Hindlimb muscle (tissue), 1 donor: ENCODE results near the gene DDA1. TPM values are rescaled to one million over a fixed set of nuclear protein-coding genes. Genes with fewer than 3 reads are reported as not detected.
"Not testable (repeated sequence)": the region's sequence is repeated elsewhere in the genome, so short reads cannot be mapped to it uniquely, and the experiment has no call there.

Experiments
- DNase-seq: peaks from one replicate; pipeline ENCODE4 v3.0.0-alpha.2; 2013
- polyA plus RNA-seq: library from polyadenylated mRNA; unstranded; fragments of 120-200 nt; gene quantifications from one replicate; pipeline ENCODE4 v1.2.1, GENCODE V29; 2013; ENCODE audit not compliant: insufficient read length

Gene DDA1
- polyA plus RNA-seq, 1 donor: 37.7 TPM

GRCh38 chr19:17289489-17289888 is 19.9 kb upstream of the DDA1 start:
- DNase-seq: no peak

GRCh38 chr19:17292301-17293074 is 16.9 kb upstream of the DDA1 start:
- peak; percentile 78 for DNase-seq

GRCh38 chr19:17293605-17294004 is 15.8 kb upstream of the DDA1 start:
- DNase-seq: no peak

- DNase-seq: no peak
Observed at GRCh38 chr19:17294051-17294891, 15.1 kb upstream of the DDA1 start.

GRCh38 chr19:17295551-17295950 is 13.8 kb upstream of the DDA1 start:
- DNase-seq: not testable (repeated sequence)

GRCh38 chr19:17296273-17296672 is 13.1 kb upstream of the DDA1 start:
- no peak for DNase-seq

GRCh38 chr19:17296976-17297375 is 12.4 kb upstream of the DDA1 start:
- DNase-seq: no peak

GRCh38 chr19:17300992-17301619 is 8.3 kb upstream of the DDA1 start:
- no peak for DNase-seq

- DNase-seq: no peak
Observed at GRCh38 chr19:17302391-17303166, 6.8 kb upstream of the DDA1 start.

GRCh38 chr19:17303167-17303939 is 6.0 kb upstream of the DDA1 start, which contains the start of gene ABHD8:
ABHD8 (minus strand) TSS chr19:17303425; CDS start chr19:17301616, 1,809 bp downstream.
- peak; percentile 95 for DNase-seq

- DNase-seq: no peak
Observed at GRCh38 chr19:17303940-17304267, 5.5 kb upstream of the DDA1 start.

- DNase-seq: no peak
Observed at GRCh38 chr19:17304386-17305215, 4.8 kb upstream of the DDA1 start.

GRCh38 chr19:17305216-17305516 is 4.2 kb upstream of the DDA1 start:
- no peak for DNase-seq

GRCh38 chr19:17305517-17306284 is 3.7 kb upstream of the DDA1 start, which contains the start of gene MRPL34:
MRPL34 (plus strand) TSS chr19:17305872; CDS start chr19:17305893, 21 bp downstream.
- peak; percentile 93 for DNase-seq

- no peak for DNase-seq
Observed at GRCh38 chr19:17306285-17306714, 3.1 kb upstream of the DDA1 start.

- DNase-seq: no peak
Observed at GRCh38 chr19:17307876-17308377, 1.4 kb upstream of the DDA1 start.

GRCh38 chr19:17309965-17310461 is 650 bp downstream of the DDA1 start:
- no peak for DNase-seq

GRCh38 chr19:17311455-17312188 is 2.3 kb downstream of the DDA1 start:
- DNase-seq: no peak
